GM12801 (cell line): ENCODE data around the gene CYP46A1.

Experiments used
- CTCF ChIP-seq: IDR thresholded peaks from one replicate; pipeline ENCODE4 v1.5.1; 2011; ENCODE audit warnings: control low read depth; ENCODE audit not compliant: insufficient read length; ENCODE audit errors: extremely low read depth

CYP46A1 gene

GRCh38 chr14:99677231-99678140 is 6.6 kb upstream of the CYP46A1 start:
- no peak for TF ChIP-seq CTCF

- TF ChIP-seq CTCF, result no peak
Observed at GRCh38 chr14:99678198-99678597, 5.9 kb upstream of the CYP46A1 start.

GRCh38 chr14:99679111-99679510 is 5.0 kb upstream of the CYP46A1 start:
- no peak for TF ChIP-seq CTCF

- no peak for TF ChIP-seq CTCF
Observed at GRCh38 chr14:99679543-99679942, 4.6 kb upstream of the CYP46A1 start.

- no peak for TF ChIP-seq CTCF
Observed at GRCh38 chr14:99679996-99680395, 4.1 kb upstream of the CYP46A1 start.

GRCh38 chr14:99681101-99681831 is 2.8 kb upstream of the CYP46A1 start:
- TF ChIP-seq CTCF, result no peak

- TF ChIP-seq CTCF, result no peak
Observed at GRCh38 chr14:99681832-99682148, 2.3 kb upstream of the CYP46A1 start.
